AG10803 (cell line): ENCODE measurements around the gene CELSR1.
"Not testable (repeated sequence)": the region's sequence is repeated elsewhere in the genome, so short reads cannot be mapped to it uniquely, and the experiment has no call there.

Experiments used
- DNase-seq: peaks from one replicate; pipeline ENCODE4 v3.0.0; 2010; ENCODE audit warnings: low read depth
- H3K4me3 ChIP-seq: 2 replicates; pipeline ENCODE4 v1.5.1; 2011; ENCODE audit warnings: mild to moderate bottlenecking, low read length, control low read depth
- CTCF ChIP-seq: conservative IDR thresholded peaks from 2 replicates; pipeline ENCODE4 v1.5.1; 2011; ENCODE audit warnings: mild to moderate bottlenecking, low read length, control low read depth, inconsistent platforms

The CELSR1 gene

DNA sequence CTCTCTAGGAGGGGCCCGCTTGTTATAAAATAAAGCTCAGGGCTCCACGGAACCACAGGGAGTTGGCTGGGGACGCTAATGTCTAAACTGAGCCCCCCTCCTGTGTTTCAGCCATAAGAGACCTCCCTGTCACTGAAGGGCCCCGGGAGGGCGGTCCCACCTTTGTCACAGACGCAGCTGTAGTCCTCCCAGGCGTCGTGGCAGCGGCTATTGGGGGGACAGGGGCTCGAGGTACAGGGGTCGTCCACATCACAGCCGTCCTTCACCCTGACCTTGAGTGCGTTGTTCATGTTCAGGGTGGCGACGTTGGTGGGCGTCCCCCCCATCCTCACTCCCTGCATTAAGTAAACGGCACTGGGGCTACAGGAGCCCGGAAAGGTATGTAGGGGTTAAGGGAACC is 139.9 kb downstream of the CELSR1 start:
- H3K4me3 ChIP-seq: no peak overlapping the region
- TF ChIP-seq CTCF: no peak
- DNase-seq: no peak

- not testable (repeated sequence) for H3K4me3 ChIP-seq, DNase-seq
These were observed 140.4 kb downstream of the CELSR1 start for GRCh38 chr22:46397049-46397448.

- H3K4me3 ChIP-seq: no peak overlapping the region
- DNase-seq: no peak
- no peak for TF ChIP-seq CTCF
These were observed 142.3 kb downstream of the CELSR1 start for GRCh38 chr22:46395145-46395544.

- TF ChIP-seq CTCF: no peak
- no peak for DNase-seq
- no peak overlapping the region for H3K4me3 ChIP-seq
These were observed 142.8 kb downstream of the CELSR1 start for GRCh38 chr22:46394622-46395021.

- TF ChIP-seq CTCF: no peak
- no peak for DNase-seq
- no peak overlapping the region for H3K4me3 ChIP-seq
These were observed 143.5 kb downstream of the CELSR1 start for GRCh38 chr22:46393873-46394272.

DNA sequence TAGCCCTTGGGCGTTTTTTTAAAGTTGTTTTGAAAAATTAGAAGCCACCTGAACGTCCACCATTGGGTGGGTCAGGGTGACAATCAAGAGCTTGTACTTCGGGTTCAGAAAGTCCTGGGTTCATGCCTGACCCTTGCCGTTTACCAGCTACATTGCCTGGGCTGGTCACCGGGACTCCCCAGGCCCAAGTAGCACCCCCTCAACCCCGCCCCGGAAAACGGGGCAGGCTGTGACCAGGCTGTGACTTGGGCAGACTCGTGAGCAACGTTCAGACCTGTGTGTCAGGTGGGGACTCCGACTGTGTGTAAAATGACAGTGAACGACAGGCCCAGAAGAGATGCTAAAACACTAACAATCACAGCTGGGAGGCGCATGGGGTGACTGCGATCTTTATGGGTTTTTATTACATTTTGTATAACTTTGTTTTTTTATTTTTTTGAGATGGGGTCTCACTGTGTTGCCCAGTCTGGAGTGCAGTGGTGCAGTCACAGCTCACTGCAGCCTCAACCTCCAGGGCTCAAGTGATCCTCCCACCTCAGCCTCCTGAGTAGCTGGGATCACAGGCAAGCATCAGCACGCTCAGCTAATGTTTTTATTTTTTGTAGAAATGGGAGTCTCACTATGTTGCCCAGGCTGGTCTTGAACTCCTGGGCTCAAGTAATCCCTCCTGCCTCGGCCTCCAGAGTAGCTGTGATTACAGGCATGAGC is 145.1 kb downstream of the CELSR1 start:
- no peak for TF ChIP-seq CTCF
- DNase-seq: no peak
- H3K4me3 ChIP-seq: no peak overlapping the region

GRCh38 chr22:46391486-46392136 is 145.8 kb downstream of the CELSR1 start:
- no peak for DNase-seq
- no peak for TF ChIP-seq CTCF
- H3K4me3 ChIP-seq: no peak overlapping the region
